ENCODE measurements around the gene KRTAP10-9. TPM values are rescaled to one million over a fixed set of nuclear protein-coding genes. Genes with fewer than 3 reads are reported as not detected.

The KRTAP10-9 gene
- total and polyA plus RNA-seq, 2 of the 8 experiments (the other 6 are each of a cell fraction or from before 2014, with no cell fraction given), result not detected

DNA sequence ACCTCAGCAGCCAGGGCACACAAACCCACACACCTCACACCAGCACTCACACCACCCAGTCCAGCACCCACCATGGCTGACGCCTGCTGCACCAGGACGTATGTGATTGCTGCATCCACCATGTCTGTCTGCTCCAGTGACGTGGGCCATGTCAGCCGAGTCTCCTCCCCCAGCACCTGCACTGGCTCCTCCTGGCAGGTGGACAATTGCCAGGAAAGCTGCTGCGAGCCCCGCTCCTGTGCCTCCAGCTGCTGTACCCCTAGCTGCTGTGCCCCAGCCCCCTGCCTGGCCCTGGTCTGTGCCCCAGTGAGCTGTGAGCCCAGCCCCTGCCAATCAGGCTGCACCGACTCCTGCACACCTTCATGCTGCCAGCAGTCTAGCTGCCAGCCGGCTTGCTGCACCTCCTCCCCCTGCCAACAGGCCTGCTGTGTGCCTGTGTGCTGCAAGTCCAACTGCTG lies 14.8 kb upstream of the KRTAP10-9 start, which contains the start of gene KRTAP10-8:
Gene KRTAP10-8 (plus strand): TSS at position 51 of the 458 bp plus-strand sequence. CDS start 22 bp downstream, at position 73.
- H2AK5ac ChIP-seq (ENCODE audit: low read depth, low read length), result peak within 1 kb of the TSS; percentile 39; the same call in 1 of the 2 replicates
- WGBS, 2 experiments (ENCODE audit: extremely low coverage in 1 of 2, insufficient coverage in 1 of 2, insufficient read length in 1 of 2, insufficient replicate concordance in 2 of 2, low coverage in 1 of 2, low lambda C conversion rate in 2 of 2, missing lambda C conversion rate in 1 of 2), result 83% methylated on average over 8 of the region's 8 CpGs; no CpG with 5 or more reads in 1 of the 2 experiments
- H2AFZ ChIP-seq (ENCODE audit: low read length), result no peak within 1 kb of the TSS
- no peak within 1 kb of the TSS for H2BK20ac ChIP-seq (ENCODE audit: low read length)
- H3K36me3 ChIP-seq (ENCODE audit: control insufficient read depth in 2 of 4, insufficient read depth in 4 of 4, low read length in 3 of 4), result no peaks in the 10 kb centered on the region
- peaks cover 0 to 6% (median 2%) of the 10 kb centered on the region in 4 experiments; a peak in 4 of 7 replicates for H3K4me1 ChIP-seq (replicated peaks in 1 of 4; ENCODE audit: control insufficient read depth in 3 of 4, insufficient read depth in 4 of 4, low read length in 3 of 4)
- H3K23ac ChIP-seq (ENCODE audit: insufficient read length), result no peak within 1 kb of the TSS
- no peak within 1 kb of the TSS for H4K5ac ChIP-seq (ENCODE audit: insufficient read length, low read depth, low read length)
- H3K79me1 ChIP-seq (ENCODE audit: low read depth, low read length), result no peaks in the 10 kb centered on the region
- no peak within 1 kb of the TSS for H3K27ac ChIP-seq (ENCODE audit: low read depth, low read length)
- H3K18ac ChIP-seq (ENCODE audit: extremely low read depth, low read length), result no peak within 1 kb of the TSS
- ChIA-PET POLR2A (ENCODE audit: partially characterized antibody) (interaction anchor here (0.7 kb wide), 1 partner anchor 263 kb away, joined by 3 read pairs; no protein-coding TSS in a partner anchor), CTCF (ENCODE audit: partially characterized antibody) (no interaction called here)
- H4K8ac ChIP-seq (ENCODE audit: extremely low read depth, insufficient read depth, low read length), result peak within 1 kb of the TSS; percentile 43
- no peak within 1 kb of the TSS; the same call in 1 of the 2 replicates for H2BK5ac ChIP-seq (ENCODE audit: low read depth, low read length)
- peak in 1 of 2 experiments; percentile 38 for DNase-seq (ENCODE audit: low read depth in 1 of 2, low spot score in 2 of 2)
- H3K56ac ChIP-seq (replicated peaks; ENCODE audit: insufficient read length, low read depth, low read length), result no peak within 1 kb of the TSS
- no peak within 1 kb of the TSS for H3K4ac ChIP-seq (replicated peaks; ENCODE audit: insufficient read length, low read depth, low read length)
- H3K9me3 ChIP-seq (ENCODE audit: insufficient read depth in 2 of 2, low read depth in 1 of 2, low read length in 1 of 2), result peaks cover 19 to 22% of the 10 kb centered on the region in 2 experiments
- no peak within 1 kb of the TSS for H3K14ac ChIP-seq (ENCODE audit: insufficient read length)
- FAIRE-seq, result no peak
- H3K4me3 ChIP-seq (ENCODE audit: extremely low read depth in 1 of 4, insufficient read depth in 2 of 4, low read depth in 3 of 4, low read length in 4 of 4), result no peak within 1 kb of the TSS
- no peaks in the 10 kb centered on the region for H3K23me2 ChIP-seq (ENCODE audit: low read depth, low read length)
- H4K20me1 ChIP-seq (replicated peaks in 1 of 2; ENCODE audit: control insufficient read depth in 1 of 2, insufficient read depth in 2 of 2, low read length in 2 of 2), result peaks cover 0 to 1% of the 10 kb centered on the region in 2 experiments
- no peak within 1 kb of the TSS for H2BK120ac ChIP-seq (replicated peaks; ENCODE audit: low read depth, low read length)
- H3K9ac ChIP-seq (replicated peaks in 1 of 4; ENCODE audit: extremely low read depth in 1 of 4, low read depth in 3 of 4, low read length in 3 of 4), result no peak within 1 kb of the TSS
- H2BK15ac ChIP-seq (ENCODE audit: low read length), result peak within 1 kb of the TSS; percentile 61; the same call in 1 of the 2 replicates
- no peaks in the 10 kb centered on the region for H3K79me2 ChIP-seq (ENCODE audit: control insufficient read depth in 1 of 2, insufficient read depth in 2 of 2, low read length in 2 of 2)
- H2BK12ac ChIP-seq (ENCODE audit: low read depth, low read length), result peak within 1 kb of the TSS; percentile 50; the same call in 1 of the 2 replicates
- no peaks in the 10 kb centered on the region for H3K27me3 ChIP-seq (replicated peaks in 1 of 4; ENCODE audit: control insufficient read depth in 3 of 4, extremely low read depth in 1 of 4, insufficient read depth in 3 of 4, low read length in 3 of 4)
- H3K4me2 ChIP-seq (ENCODE audit: insufficient read depth in 1 of 2, low read depth in 2 of 2, low read length in 2 of 2), result no peak within 1 kb of the TSS
- H4K91ac ChIP-seq (replicated peaks; ENCODE audit: insufficient read length, low read length), result no peak within 1 kb of the TSS
- TF ChIP-seq BRCA1 (IDR thresholded peaks at IDR 0.05; ENCODE audit: low read depth, low read length), result no peak
- TF ChIP-seq EZH2 (IDR thresholded peaks at IDR 0.05; ENCODE audit: low read depth, low read length, severe bottlenecking), result no peak
- no peak for TF ChIP-seq MAFK (IDR thresholded peaks at IDR 0.05; ENCODE audit: low read depth, low read length)
- no peak for TF ChIP-seq NRF1 (IDR thresholded peaks at IDR 0.05; ENCODE audit: low read depth, low read length)
- TF ChIP-seq HDAC2 (IDR thresholded peaks at IDR 0.05; ENCODE audit: borderline replicate concordance in 1 of 2, low read depth in 2 of 2, low read length in 2 of 2), result no peak
- TF ChIP-seq RAD21 (IDR thresholded peaks at IDR 0.05 in 1 of 2, conservative IDR thresholded peaks at IDR 0.05 in 1 of 2; ENCODE audit: low read depth in 2 of 2, low read length in 2 of 2), result no peak
- TF ChIP-seq TAF1 (IDR thresholded peaks at IDR 0.05; ENCODE audit: low read depth, low read length), result no peak
- TF ChIP-seq TEAD4 (IDR thresholded peaks at IDR 0.05; ENCODE audit: low read depth, low read length), result no peak
- no peak for TF ChIP-seq RBBP5 (IDR thresholded peaks at IDR 0.05; ENCODE audit: borderline replicate concordance, low read depth, low read length)
- TF ChIP-seq PHF8 (conservative IDR thresholded peaks at IDR 0.05; ENCODE audit: low read depth, low read length), result no peak
- TF ChIP-seq SP4 (IDR thresholded peaks at IDR 0.05; ENCODE audit: low read length), result no peak
- TF ChIP-seq KDM4A (IDR thresholded peaks at IDR 0.05; ENCODE audit: low read depth, low read length, severe bottlenecking), result no peak
- TF ChIP-seq, protein P1, sequence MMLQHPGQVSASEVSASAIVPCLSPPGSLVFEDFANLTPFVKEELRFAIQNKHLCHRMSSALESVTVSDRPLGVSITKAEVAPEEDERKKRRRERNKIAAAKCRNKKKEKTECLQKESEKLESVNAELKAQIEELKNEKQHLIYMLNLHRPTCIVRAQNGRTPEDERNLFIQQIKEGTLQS (IDR thresholded peaks at IDR 0.05; ENCODE audit: insufficient read depth, low read depth, low read length), result no peak

Measured in H1 (cell line).